Muscle layer of duodenum (tissue), 2 donors: ENCODE results near the gene ITGA4.

Experiments used
- H3K27ac ChIP-seq: one replicate; pipeline ENCODE4 v1.7.0; 2013; ENCODE audit warnings: mild to moderate bottlenecking, low read length
- H3K27me3 ChIP-seq: one replicate; pipeline ENCODE4 v1.7.0; 2013; ENCODE audit warnings: low read depth, mild to moderate bottlenecking, control low read depth, low read length
- H3K36me3 ChIP-seq, 2 donors: one replicate each; pipeline ENCODE4 v1.7.0; 2013; ENCODE audit warnings: low read length in 2 of 2, control low read depth in 1 of 2, mild to moderate bottlenecking in 1 of 2; ENCODE audit not compliant: insufficient read depth in 2 of 2, control insufficient read depth in 1 of 2
- H3K4me1 ChIP-seq, 2 donors: one replicate each; pipeline ENCODE4 v1.7.0; 2013; ENCODE audit warnings: low read length in 2 of 2, mild to moderate bottlenecking in 2 of 2, control low read depth in 1 of 2, moderate library complexity in 1 of 2; ENCODE audit not compliant: insufficient read depth in 2 of 2, control insufficient read depth in 1 of 2
- H3K4me3 ChIP-seq, 2 donors: one replicate each; pipeline ENCODE4 v1.7.0; 2013; ENCODE audit warnings: low read length in 2 of 2, low read depth in 1 of 2, mild to moderate bottlenecking in 1 of 2
- H3K9me3 ChIP-seq, 2 donors: one replicate each; pipeline ENCODE4 v1.7.0; 2013; ENCODE audit warnings: low read length in 2 of 2, control low read depth in 1 of 2, mild to moderate bottlenecking in 1 of 2; ENCODE audit not compliant: control insufficient read depth in 1 of 2
- donor health status: healthy.

Gene ITGA4

GRCh38 chr2:181517685-181518301 is 60.6 kb downstream of the ITGA4 start:
- Histone ChIP-seq H3K4me1 (no peaks in the 10 kb centered on the region), H3K27me3 (no peaks in the 10 kb centered on the region), H3K27ac (no peak overlapping the region), H3K9me3 (no peaks in the 10 kb centered on the region), H3K36me3 (no peaks in the 10 kb centered on the region), H3K4me3 (no peak overlapping the region)

GRCh38 chr2:181520253-181520652 is 63.1 kb downstream of the ITGA4 start:
- H3K27me3 ChIP-seq, result no peaks in the 10 kb centered on the region
- H3K27ac ChIP-seq, result no peak overlapping the region
- H3K36me3 ChIP-seq, result no peaks in the 10 kb centered on the region
- H3K9me3 ChIP-seq, result no peaks in the 10 kb centered on the region
- H3K4me1 ChIP-seq, result no peaks in the 10 kb centered on the region
- H3K4me3 ChIP-seq, result no peak overlapping the region

DNA sequence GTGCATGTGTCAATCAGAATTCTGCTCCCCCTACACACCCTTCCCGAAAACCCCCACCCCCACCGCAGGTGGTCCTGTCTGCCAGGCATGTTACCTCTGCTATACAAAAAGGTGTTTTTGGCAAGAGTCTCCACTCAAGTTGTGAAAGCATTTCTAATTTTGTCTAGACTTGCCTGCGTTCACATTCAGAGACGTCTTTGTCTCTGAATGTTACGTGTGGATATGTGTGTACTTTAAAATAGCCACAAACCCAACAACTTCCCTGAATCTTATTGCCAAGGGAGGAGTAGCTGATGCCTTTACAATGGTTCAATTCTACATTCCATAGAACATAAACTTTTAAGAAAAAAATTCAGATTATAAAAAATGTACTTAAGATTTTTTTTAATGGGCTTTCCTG is 66.6 kb downstream of the ITGA4 start:
- no peak overlapping the region for H3K4me3 ChIP-seq
- no peaks in the 10 kb centered on the region for H3K36me3 ChIP-seq
- no peak overlapping the region for H3K27ac ChIP-seq
- H3K27me3 ChIP-seq, result no peaks in the 10 kb centered on the region
- H3K9me3 ChIP-seq, result no peaks in the 10 kb centered on the region
- no peaks in the 10 kb centered on the region for H3K4me1 ChIP-seq

DNA sequence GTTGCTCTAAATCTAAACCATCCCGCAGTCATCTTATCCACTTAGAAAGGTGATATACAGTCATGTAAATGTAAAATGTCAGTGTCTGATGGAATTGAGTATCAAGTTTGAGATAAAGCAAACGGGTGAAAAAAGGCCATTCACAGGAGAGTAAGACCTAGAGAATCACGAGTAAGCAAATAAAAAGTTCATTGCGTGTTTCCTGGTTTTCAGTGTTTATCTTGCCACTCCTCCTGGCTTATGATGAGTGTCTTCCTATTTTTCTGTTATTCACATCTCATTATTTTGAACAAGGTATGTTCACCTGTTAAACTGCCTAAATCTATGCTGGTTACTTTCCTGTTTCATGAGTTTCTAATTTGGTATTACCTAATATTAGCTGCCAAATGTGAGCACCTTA is 68.8 kb downstream of the ITGA4 start:
- H3K36me3 ChIP-seq, result no peaks in the 10 kb centered on the region
- no peaks in the 10 kb centered on the region for H3K9me3 ChIP-seq

GRCh38 chr2:181527058-181527457 is 69.9 kb downstream of the ITGA4 start:
- H3K27me3 ChIP-seq, result no peaks in the 10 kb centered on the region
- H3K36me3 ChIP-seq, result no peaks in the 10 kb centered on the region
- no peaks in the 10 kb centered on the region for H3K9me3 ChIP-seq
- no peak overlapping the region for H3K27ac ChIP-seq
- no peaks in the 10 kb centered on the region for H3K4me1 ChIP-seq
- H3K4me3 ChIP-seq, result no peak overlapping the region

More for the DNA sequence above, 68.8 kb downstream of the ITGA4 start:
- Histone ChIP-seq H3K4me3 (no peak overlapping the region), H3K4me1 (no peaks in the 10 kb centered on the region), H3K27ac (no peak overlapping the region), H3K27me3 (no peaks in the 10 kb centered on the region)

- Histone ChIP-seq H3K4me3 (no peak overlapping the region), H3K27ac (no peak overlapping the region), H3K9me3 (no peaks in the 10 kb centered on the region), H3K36me3 (no peaks in the 10 kb centered on the region), H3K27me3 (no peaks in the 10 kb centered on the region), H3K4me1 (no peaks in the 10 kb centered on the region)
These were observed 71.3 kb downstream of the ITGA4 start for GRCh38 chr2:181528441-181528840.

DNA sequence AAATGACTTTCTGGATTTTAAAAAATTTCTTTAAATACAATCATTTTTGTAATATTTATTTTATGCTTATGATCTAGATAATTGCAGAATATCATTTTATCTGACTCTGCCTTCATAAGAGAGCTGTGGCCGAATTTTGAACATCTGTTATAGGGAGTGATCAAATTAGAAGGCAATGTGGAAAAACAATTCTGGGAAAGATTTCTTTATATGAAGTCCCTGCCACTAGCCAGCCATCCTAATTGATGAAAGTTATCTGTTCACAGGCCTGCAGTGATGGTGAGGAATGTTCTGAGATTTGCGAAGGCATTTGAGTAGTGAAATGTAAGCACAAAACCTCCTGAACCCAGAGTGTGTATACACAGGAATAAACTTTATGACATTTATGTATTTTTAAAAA is 79.5 kb downstream of the ITGA4 start:
- no peak overlapping the region for H3K4me3 ChIP-seq
- H3K36me3 ChIP-seq, result no peaks in the 10 kb centered on the region
- H3K4me1 ChIP-seq, result no peaks in the 10 kb centered on the region
- no peak overlapping the region for H3K27ac ChIP-seq
- H3K27me3 ChIP-seq, result no peaks in the 10 kb centered on the region
- no peaks in the 10 kb centered on the region for H3K9me3 ChIP-seq

- H3K27me3 ChIP-seq, result no peaks in the 10 kb centered on the region
These were observed 83.2 kb downstream of the ITGA4 start for GRCh38 chr2:181540421-181540820.

DNA sequence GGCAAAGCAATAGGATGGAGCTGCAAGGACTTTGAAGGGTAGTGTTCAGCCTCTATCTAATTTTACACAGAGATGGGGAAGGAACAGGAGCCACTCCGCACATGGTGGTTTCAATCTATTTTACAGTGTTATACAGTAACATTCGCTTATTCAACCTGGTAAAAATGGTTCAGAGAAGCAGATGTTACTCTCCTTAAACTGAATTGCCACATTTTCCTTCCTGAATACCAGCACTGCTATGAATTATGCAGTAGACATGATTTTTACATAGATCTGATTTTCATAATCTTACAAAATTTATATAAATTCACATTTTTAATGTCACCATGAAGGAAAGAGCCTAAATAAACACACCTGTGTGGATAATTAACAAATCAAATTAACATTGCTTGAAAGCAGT is 85.0 kb downstream of the ITGA4 start:
- Histone ChIP-seq H3K27ac (no peak overlapping the region), H3K4me3 (no peak overlapping the region), H3K36me3 (no peaks in the 10 kb centered on the region), H3K27me3 (no peaks in the 10 kb centered on the region), H3K4me1 (no peaks in the 10 kb centered on the region), H3K9me3 (no peaks in the 10 kb centered on the region)

More at GRCh38 chr2:181540421-181540820, 83.2 kb downstream of the ITGA4 start:
- H3K27ac ChIP-seq, result no peak overlapping the region
- H3K9me3 ChIP-seq, result no peaks in the 10 kb centered on the region
- H3K4me1 ChIP-seq, result no peaks in the 10 kb centered on the region
- no peak overlapping the region for H3K4me3 ChIP-seq
- H3K36me3 ChIP-seq, result no peaks in the 10 kb centered on the region

DNA sequence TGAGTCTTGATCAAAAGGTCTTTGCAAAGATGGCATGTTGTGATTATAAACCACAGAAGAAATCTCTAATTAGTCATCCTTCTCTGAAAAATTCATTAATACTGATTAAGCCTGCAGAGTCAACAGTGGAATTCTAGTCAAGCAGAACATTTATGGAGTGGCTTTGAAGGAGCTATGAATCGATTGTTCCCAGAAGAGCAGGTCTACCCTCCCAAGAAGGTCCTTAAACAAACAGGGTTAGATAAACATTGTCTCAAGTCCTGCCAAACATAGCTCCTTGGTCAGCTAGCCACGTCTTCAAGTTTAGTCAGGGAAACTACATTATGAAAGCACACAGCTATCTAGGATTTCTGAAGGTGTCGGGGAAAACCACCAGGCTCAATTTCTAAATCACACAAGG is 88.9 kb downstream of the ITGA4 start:
- no peak overlapping the region for H3K27ac ChIP-seq
- H3K36me3 ChIP-seq, result no peaks in the 10 kb centered on the region
- no peaks in the 10 kb centered on the region for H3K9me3 ChIP-seq
- no peaks in the 10 kb centered on the region for H3K27me3 ChIP-seq
- no peaks in the 10 kb centered on the region for H3K4me1 ChIP-seq
- H3K4me3 ChIP-seq, result no peak overlapping the region

GRCh38 chr2:181552808-181553207 is 95.6 kb downstream of the ITGA4 start:
- no peak overlapping the region for H3K27ac ChIP-seq
- H3K27me3 ChIP-seq, result no peaks in the 10 kb centered on the region
- H3K4me3 ChIP-seq, result no peak overlapping the region
- no peaks in the 10 kb centered on the region for H3K36me3 ChIP-seq
- H3K9me3 ChIP-seq, result no peaks in the 10 kb centered on the region
- H3K4me1 ChIP-seq, result no peaks in the 10 kb centered on the region

GRCh38 chr2:181553244-181553643 is 96.1 kb downstream of the ITGA4 start:
- H3K27me3 ChIP-seq, result no peaks in the 10 kb centered on the region
- no peaks in the 10 kb centered on the region for H3K36me3 ChIP-seq
- H3K4me1 ChIP-seq, result no peaks in the 10 kb centered on the region
- no peaks in the 10 kb centered on the region for H3K9me3 ChIP-seq
- H3K27ac ChIP-seq, result no peak overlapping the region
- H3K4me3 ChIP-seq, result no peak overlapping the region
